DND-41 (cell line): ENCODE results near the gene RAB6B.

Source experiments
- ATAC-seq: fragments of 200-7000 bp; cut with Tn5 transposase; 3 replicates; pipeline ENCODE4 v1.9.1; 2021; ENCODE audit warnings: low read depth; ENCODE audit not compliant: insufficient read depth
- DNase-seq: peaks from one replicate; pipeline ENCODE4 v3.0.0-alpha.2; 2020
- H2AFZ ChIP-seq: 2 replicates; pipeline ENCODE4 v1.6.0; 2012; ENCODE audit warnings: low read depth, low read length
- H3K27ac ChIP-seq: 2 replicates; pipeline ENCODE4 v1.5.1; 2012; ENCODE audit warnings: low read length, inconsistent platforms
- H3K27me3 ChIP-seq: fragments of 200-600 bp; sonication (generic); 2 replicates; pipeline ENCODE4 v1.6.0; 2012; ENCODE audit warnings: low read length, mild to moderate bottlenecking, inconsistent platforms; ENCODE audit not compliant: insufficient read depth, poor library complexity
- H3K36me3 ChIP-seq: 2 replicates; pipeline ENCODE4 v1.5.1; 2012; ENCODE audit warnings: low read length, inconsistent platforms; ENCODE audit not compliant: insufficient read depth
- H3K4me1 ChIP-seq: 2 replicates; pipeline ENCODE4 v1.5.1; 2012; ENCODE audit warnings: mild to moderate bottlenecking, low read length; ENCODE audit not compliant: insufficient read depth
- H3K4me2 ChIP-seq: 2 replicates; pipeline ENCODE4 v1.6.0; 2012; ENCODE audit warnings: mild to moderate bottlenecking, moderate library complexity, low read length, inconsistent platforms; ENCODE audit not compliant: insufficient read depth
- H3K4me3 ChIP-seq, 2 experiments: fragments of 200-600 bp in 1 of 2; shearing (Covaris generic) in 1 of 2; 2 replicates each; pipeline ENCODE4 v1.5.1; 2012 to 2016; ENCODE audit warnings: inconsistent platforms in 2 of 2, low read length in 2 of 2, mild to moderate bottlenecking in 2 of 2, low read depth in 1 of 2, moderate library complexity in 1 of 2
- H3K79me2 ChIP-seq: 2 replicates; pipeline ENCODE4 v1.6.0; 2012; ENCODE audit warnings: low read length, inconsistent platforms; ENCODE audit not compliant: insufficient read depth
- H3K9ac ChIP-seq: 2 replicates; pipeline ENCODE4 v1.6.0; 2012; ENCODE audit warnings: low read depth, mild to moderate bottlenecking, inconsistent platforms, low read length, moderate library complexity
- H3K9me3 ChIP-seq: 2 replicates; pipeline ENCODE4 v1.5.1; 2012; ENCODE audit warnings: low read length, moderate library complexity, mild to moderate bottlenecking, inconsistent platforms; ENCODE audit not compliant: insufficient read depth, severe bottlenecking
- H4K20me1 ChIP-seq: 2 replicates; pipeline ENCODE4 v1.6.0; 2012; ENCODE audit warnings: low read length; ENCODE audit not compliant: insufficient read depth
- EZH2 ChIP-seq: IDR thresholded peaks from 3 replicates; pipeline ENCODE4 v1.6.1; 2012; ENCODE audit warnings: borderline replicate concordance, low read depth, mild to moderate bottlenecking, moderate library complexity, low read length, inconsistent platforms; ENCODE audit not compliant: severe bottlenecking
- TF ChIP-seq, protein P1 (sequence below): IDR thresholded peaks from 2 replicates; pipeline ENCODE4 v1.5.1; 2012; ENCODE audit warnings: borderline replicate concordance, low read length, moderate library complexity, mild to moderate bottlenecking; ENCODE audit not compliant: poor library complexity, severe bottlenecking; ENCODE audit errors: extremely low read depth

RAB6B gene

DNA sequence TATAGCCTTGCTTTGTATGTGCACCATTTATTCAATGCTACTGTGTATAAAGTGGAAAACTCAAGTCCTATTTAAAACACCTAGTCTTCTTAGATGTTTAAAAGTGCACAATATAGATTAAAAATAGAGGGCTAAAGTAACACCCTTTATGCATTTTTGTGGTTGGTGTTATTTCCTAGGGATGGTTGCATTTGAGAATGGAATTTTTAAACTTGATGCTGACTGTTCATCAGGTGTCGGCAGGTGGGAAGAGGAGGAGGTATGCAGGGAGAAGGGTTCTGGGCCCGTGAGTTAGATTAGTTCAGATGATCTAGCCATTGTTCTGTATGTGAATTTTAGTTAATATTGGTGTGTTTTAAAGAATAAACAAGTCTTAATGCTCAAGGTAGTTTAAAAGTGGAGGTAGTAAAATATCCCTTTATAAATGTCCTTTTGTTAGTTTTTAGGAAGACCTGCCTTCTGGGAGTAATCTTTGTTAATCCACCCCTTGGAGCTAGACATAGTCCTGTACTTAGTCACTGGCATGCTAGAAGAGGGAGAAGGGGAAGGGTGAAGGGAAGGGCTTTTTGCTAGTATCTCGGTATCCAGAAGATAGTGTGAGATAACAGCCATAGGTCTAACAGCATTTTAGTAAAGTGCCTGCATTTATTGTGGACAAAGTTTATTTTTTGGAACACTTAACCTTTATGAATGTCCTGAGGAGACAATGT, 98.1 kb downstream of the RAB6B start:
- Histone ChIP-seq H2AFZ (no peak overlapping the region), H3K4me2 (no peak overlapping the region), H3K9me3 (peaks cover 13% of the 10 kb centered on the region), H3K27me3 (peaks cover 9% of the 10 kb centered on the region), H3K4me3 (no peak overlapping the region), H3K27ac (no peak overlapping the region), H4K20me1 (no peaks in the 10 kb centered on the region), H3K9ac (no peak overlapping the region), H3K79me2 (no peaks in the 10 kb centered on the region), H3K4me1 (no peaks in the 10 kb centered on the region), H3K36me3 (no peaks in the 10 kb centered on the region)
- TF ChIP-seq, protein P1, sequence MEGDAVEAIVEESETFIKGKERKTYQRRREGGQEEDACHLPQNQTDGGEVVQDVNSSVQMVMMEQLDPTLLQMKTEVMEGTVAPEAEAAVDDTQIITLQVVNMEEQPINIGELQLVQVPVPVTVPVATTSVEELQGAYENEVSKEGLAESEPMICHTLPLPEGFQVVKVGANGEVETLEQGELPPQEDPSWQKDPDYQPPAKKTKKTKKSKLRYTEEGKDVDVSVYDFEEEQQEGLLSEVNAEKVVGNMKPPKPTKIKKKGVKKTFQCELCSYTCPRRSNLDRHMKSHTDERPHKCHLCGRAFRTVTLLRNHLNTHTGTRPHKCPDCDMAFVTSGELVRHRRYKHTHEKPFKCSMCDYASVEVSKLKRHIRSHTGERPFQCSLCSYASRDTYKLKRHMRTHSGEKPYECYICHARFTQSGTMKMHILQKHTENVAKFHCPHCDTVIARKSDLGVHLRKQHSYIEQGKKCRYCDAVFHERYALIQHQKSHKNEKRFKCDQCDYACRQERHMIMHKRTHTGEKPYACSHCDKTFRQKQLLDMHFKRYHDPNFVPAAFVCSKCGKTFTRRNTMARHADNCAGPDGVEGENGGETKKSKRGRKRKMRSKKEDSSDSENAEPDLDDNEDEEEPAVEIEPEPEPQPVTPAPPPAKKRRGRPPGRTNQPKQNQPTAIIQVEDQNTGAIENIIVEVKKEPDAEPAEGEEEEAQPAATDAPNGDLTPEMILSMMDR: no peak
- TF ChIP-seq EZH2: no peak
- no peak for ATAC-seq
- no peak for DNase-seq

DNA sequence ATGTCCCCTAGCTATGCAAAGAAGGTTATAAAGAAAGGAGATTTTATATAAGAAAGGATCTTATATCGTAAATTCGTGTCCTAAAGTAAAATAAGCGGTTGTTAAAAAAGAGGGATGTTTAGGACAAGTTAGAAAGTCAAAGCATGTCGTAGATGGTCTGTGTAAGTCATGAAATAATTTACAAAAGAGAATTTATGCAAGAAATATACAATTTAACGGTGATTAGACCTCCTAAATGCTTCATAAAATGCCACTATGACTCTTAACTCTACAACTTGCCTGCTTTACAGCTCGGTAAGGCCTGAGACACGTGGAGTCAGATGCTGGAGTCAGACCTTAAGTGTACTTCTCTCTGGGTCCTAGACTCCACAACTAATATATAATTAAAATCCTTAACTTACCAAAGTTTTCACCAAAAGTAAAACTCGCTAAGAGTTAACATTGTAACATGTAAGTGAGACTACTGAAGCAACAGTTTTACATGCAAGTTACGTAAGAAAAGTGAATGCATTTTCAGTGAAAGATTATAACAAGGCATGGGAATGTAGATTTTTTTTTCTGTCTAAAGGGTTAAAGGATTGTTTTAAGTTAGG, 103.4 kb downstream of the RAB6B start:
- DNase-seq: peak; percentile 6
- Histone ChIP-seq H3K27me3 (no peaks in the 10 kb centered on the region), H3K9me3 (peaks cover 34% of the 10 kb centered on the region), H3K79me2 (no peaks in the 10 kb centered on the region), H4K20me1 (no peaks in the 10 kb centered on the region), H3K4me3 (no peak overlapping the region), H3K27ac (no peak overlapping the region), H3K36me3 (no peaks in the 10 kb centered on the region), H2AFZ (no peak overlapping the region), H3K4me1 (no peaks in the 10 kb centered on the region), H3K9ac (no peak overlapping the region), H3K4me2 (no peak overlapping the region)
- no peak for ATAC-seq
- TF ChIP-seq, protein P1: no peak
- TF ChIP-seq EZH2: no peak

DNA sequence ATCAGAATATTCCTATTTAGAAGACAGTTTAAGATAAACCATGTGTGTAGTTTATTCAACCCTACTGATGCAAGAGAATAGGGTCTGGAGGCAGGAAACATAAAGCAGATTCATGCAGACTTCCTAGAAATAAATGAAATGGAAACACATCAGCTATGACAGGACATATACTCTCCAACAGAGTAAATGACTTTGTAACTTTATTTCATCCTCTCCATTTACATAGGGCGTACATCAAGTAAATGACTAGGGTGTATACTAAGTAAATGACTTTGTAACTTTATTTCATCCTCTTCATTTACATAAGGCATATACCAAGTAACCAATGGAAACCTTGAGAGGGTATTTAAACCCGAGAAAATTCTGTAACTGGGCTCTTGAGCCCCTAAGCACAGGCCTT, 107.7 kb downstream of the RAB6B start:
- H3K4me2 ChIP-seq: no peak overlapping the region
- no peak overlapping the region for H2AFZ ChIP-seq
- H4K20me1 ChIP-seq: no peaks in the 10 kb centered on the region
- no peaks in the 10 kb centered on the region for H3K27me3 ChIP-seq
- H3K4me1 ChIP-seq: no peaks in the 10 kb centered on the region
- H3K9me3 ChIP-seq: peaks cover 26% of the 10 kb centered on the region
- no peak overlapping the region for H3K4me3 ChIP-seq
- ATAC-seq: no peak
- H3K79me2 ChIP-seq: no peaks in the 10 kb centered on the region
- no peak overlapping the region for H3K27ac ChIP-seq
- DNase-seq: no peak
- TF ChIP-seq, protein P1: no peak
- no peak for TF ChIP-seq EZH2
- no peaks in the 10 kb centered on the region for H3K36me3 ChIP-seq
- no peak overlapping the region for H3K9ac ChIP-seq
